ENCODE measurements around the gene MTAP.

The MTAP gene

GRCh38 chr9:21970800-21971640 is 168.6 kb downstream of the MTAP start:
- no peaks in the 10 kb centered on the region; the same call in none of the 2 replicates for H3K27me3 ChIP-seq (replicated peaks; ENCODE audit: control insufficient read depth, insufficient read depth, low read length)
- no peak for TF ChIP-seq CTCF (IDR thresholded peaks at IDR 0.05; ENCODE audit: insufficient read depth, low read length, poor library complexity, severe bottlenecking)
- H3K36me3 ChIP-seq (ENCODE audit: control insufficient read depth, insufficient read depth, low read length) = no peaks in the 10 kb centered on the region
- no peak overlapping the region for H3K4me3 ChIP-seq (replicated peaks; ENCODE audit: low read depth, low read length)
- DNase-seq (ENCODE audit: extremely low read depth, insufficient read length) = no peak

- Histone ChIP-seq H3K36me3 (ENCODE audit: control insufficient read depth, insufficient read depth, low read length) (no peaks in the 10 kb centered on the region), H3K4me3 (replicated peaks; ENCODE audit: low read depth, low read length) (no peak overlapping the region), H3K27me3 (replicated peaks; ENCODE audit: control insufficient read depth, insufficient read depth, low read length) (no peaks in the 10 kb centered on the region; the same call in none of the 2 replicates)
- DNase-seq (ENCODE audit: extremely low read depth, insufficient read length) = no peak
- no peak for TF ChIP-seq CTCF (IDR thresholded peaks at IDR 0.05; ENCODE audit: insufficient read depth, low read length, poor library complexity, severe bottlenecking)
Measured at GRCh38 chr9:21972361-21972760, 169.9 kb downstream of the MTAP start.

GRCh38 chr9:21974343-21974721 is 171.9 kb downstream of the MTAP start:
- Histone ChIP-seq H3K27me3 (replicated peaks; ENCODE audit: control insufficient read depth, insufficient read depth, low read length) (no peaks in the 10 kb centered on the region), H3K36me3 (ENCODE audit: control insufficient read depth, insufficient read depth, low read length) (no peaks in the 10 kb centered on the region), H3K4me3 (replicated peaks; ENCODE audit: low read depth, low read length) (peak overlapping the region; percentile 64)
- no peak for TF ChIP-seq CTCF (IDR thresholded peaks at IDR 0.05; ENCODE audit: insufficient read depth, low read length, poor library complexity, severe bottlenecking)
- no peak for DNase-seq (ENCODE audit: extremely low read depth, insufficient read length)

GRCh38 chr9:21974722-21975409 is 172.4 kb downstream of the MTAP start:
- peak overlapping the region; percentile 64 for H3K4me3 ChIP-seq (replicated peaks; ENCODE audit: low read depth, low read length)
- peak; percentile 61 for DNase-seq (ENCODE audit: extremely low read depth, insufficient read length)
- no peaks in the 10 kb centered on the region for H3K27me3 ChIP-seq (replicated peaks; ENCODE audit: control insufficient read depth, insufficient read depth, low read length)
- no peak for TF ChIP-seq CTCF (IDR thresholded peaks at IDR 0.05; ENCODE audit: insufficient read depth, low read length, poor library complexity, severe bottlenecking)
- no peaks in the 10 kb centered on the region for H3K36me3 ChIP-seq (ENCODE audit: control insufficient read depth, insufficient read depth, low read length)

- no peak overlapping the region for H3K4me3 ChIP-seq (replicated peaks; ENCODE audit: low read depth, low read length)
- no peak for DNase-seq (ENCODE audit: extremely low read depth, insufficient read length)
- no peaks in the 10 kb centered on the region for H3K27me3 ChIP-seq (replicated peaks; ENCODE audit: control insufficient read depth, insufficient read depth, low read length)
Measured at GRCh38 chr9:21976334-21976875, 174.0 kb downstream of the MTAP start.

More at GRCh38 chr9:21976334-21976875, 174.0 kb downstream of the MTAP start:
- TF ChIP-seq CTCF (IDR thresholded peaks at IDR 0.05; ENCODE audit: insufficient read depth, low read length, poor library complexity, severe bottlenecking) = no peak
- no peaks in the 10 kb centered on the region for H3K36me3 ChIP-seq (ENCODE audit: control insufficient read depth, insufficient read depth, low read length)

All from GM06990 (cell line).